ENCODE results near the gene SPTBN5.

The SPTBN5 gene

DNA sequence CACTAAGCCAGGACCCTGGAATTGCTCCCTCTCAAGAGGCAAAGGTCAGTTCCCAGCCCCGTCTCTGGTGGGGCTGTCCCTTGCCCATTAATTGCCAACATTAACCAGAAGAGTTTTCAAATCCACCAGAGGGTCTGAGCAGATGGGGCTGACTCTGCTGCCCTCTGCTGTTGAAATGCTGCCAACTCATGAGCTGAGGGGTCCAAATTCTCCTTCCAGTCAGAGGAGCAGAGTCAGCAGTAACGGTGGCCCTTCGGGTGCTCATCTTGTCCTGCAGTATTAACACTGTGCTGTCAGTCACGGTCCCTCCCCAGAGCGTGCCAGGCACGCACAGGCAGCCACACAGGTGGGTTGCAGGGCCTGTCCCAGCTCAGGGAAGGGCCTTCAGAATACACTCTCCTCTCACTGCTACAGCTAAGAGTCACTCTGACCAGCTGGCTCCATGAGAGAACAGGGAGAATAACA, 10.7 kb upstream of the SPTBN5 start:
- DNase-seq (ENCODE audit: low read depth, low spot score), result no peak

- no peak for DNase-seq (ENCODE audit: low read depth, low spot score)
These were observed 9.9 kb upstream of the SPTBN5 start for GRCh38 chr15:41903782-41904181.

DNA sequence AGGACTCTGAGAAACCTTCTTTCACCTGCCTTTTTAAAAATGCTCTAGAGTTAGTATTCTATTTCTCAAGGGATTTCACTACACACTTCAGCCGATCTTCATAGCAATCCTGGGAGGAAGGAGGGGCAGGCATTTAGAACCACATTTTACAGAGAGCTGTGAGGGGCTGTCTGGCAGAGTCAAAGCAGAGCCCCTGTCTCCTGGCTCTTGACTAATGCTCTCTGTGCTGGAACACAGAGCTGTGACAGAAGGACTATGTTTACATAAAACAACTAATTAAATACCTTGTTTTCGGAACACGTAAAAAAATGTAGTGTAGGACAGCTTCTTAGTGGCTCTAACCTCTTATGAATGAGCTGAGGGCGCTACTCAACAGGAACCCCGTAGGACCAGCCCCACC, 7.6 kb upstream of the SPTBN5 start:
- no peak for DNase-seq (ENCODE audit: low read depth, low spot score)

- DNase-seq (ENCODE audit: low read depth, low spot score), result no peak
These were observed 6.9 kb upstream of the SPTBN5 start for GRCh38 chr15:41900526-41901380.

DNA sequence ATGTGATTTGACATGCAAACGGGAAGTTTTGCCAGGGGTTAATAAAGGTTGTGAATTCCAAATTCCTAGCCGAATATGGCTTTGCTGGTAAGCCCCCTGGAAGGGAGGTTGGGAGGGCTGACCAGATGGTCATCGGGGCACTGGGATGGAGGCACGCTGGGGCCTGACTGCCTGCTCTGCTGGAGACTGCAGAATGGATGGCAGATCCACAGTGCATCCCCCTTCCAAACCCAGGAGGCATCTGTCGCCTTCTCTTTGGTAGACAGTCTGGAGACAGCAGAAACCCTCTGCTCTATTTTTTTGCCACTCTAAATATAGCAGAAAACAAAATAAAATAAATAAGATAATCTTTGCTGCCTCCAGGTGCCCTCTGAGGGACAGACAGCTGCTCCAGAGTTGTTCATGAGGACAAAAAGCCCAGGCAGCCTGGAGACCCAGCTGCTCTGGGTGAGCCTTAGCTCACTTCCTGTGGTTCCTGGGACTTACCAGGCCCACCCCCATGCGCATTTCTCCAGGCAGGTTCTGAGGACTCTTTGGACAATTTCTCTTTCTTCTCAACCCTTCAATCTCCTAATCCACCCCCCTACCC, 6.1 kb upstream of the SPTBN5 start:
- no peak for DNase-seq (ENCODE audit: low read depth, low spot score)

DNA sequence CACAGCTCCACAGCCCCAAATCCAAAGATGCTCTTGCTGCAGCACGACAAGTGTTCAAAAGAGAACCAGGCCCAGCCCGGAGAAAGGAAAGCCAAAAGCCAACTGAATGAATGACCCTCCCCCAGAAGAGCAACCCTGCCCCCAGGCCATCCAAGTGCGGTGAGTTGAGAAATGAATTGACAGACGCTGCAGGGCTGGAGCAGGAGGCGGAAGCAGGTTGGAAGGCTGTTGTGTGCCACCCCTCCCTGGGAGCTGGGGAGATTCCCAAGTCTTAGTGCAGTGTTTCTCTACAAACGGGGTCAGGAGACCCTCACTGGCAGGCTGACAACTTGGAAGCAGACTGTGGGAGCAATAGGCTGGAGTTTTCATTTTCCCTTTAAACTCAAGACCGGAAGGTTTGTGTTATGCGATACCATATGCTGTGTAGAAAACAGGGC, 3.5 kb upstream of the SPTBN5 start:
- no peak for DNase-seq (ENCODE audit: low read depth, low spot score)

GRCh38 chr15:41896566-41896965, 2.7 kb upstream of the SPTBN5 start:
- DNase-seq (ENCODE audit: low read depth, low spot score), result no peak

DNA sequence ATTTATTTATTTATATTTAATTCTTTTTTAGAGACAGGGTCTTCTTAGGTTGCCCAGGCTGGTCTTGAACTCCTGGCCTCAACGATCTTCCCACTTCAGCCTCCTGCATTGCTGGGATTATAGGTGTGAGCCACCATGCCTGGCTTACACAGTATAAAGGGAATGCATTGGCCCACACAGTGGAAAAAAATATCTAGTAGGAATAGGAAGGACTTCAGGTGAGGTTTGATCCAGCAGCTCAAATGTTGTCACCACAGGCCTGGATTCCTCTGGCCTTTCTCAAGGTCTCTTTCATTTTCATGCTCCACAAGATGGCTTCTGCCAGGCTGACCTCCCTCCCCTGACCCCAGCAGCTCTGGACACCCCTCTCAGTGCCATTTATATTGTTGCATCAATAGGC, 2.1 kb upstream of the SPTBN5 start:
- DNase-seq (ENCODE audit: low read depth, low spot score), result no peak

DNA sequence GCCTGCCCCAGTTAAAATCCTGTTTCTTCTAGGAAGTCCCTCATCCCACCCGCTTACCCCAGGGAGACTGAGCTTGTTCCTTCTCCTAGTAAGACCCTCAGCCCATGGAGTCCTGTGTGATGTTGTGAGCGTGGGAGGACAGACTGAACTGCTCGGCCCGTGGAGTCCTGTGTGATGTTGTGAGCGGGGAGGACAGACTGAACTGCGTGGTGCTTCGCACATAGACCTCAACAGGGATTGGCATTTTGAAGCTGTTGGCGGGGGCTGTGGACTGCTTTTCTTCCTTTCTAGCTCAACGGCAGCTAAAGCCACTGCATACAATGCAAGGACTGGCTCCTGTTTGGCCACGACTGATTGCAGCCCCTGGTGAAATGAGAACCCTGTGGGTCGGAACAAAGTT, 1.6 kb upstream of the SPTBN5 start:
- no peak for DNase-seq (ENCODE audit: low read depth, low spot score)

DNA sequence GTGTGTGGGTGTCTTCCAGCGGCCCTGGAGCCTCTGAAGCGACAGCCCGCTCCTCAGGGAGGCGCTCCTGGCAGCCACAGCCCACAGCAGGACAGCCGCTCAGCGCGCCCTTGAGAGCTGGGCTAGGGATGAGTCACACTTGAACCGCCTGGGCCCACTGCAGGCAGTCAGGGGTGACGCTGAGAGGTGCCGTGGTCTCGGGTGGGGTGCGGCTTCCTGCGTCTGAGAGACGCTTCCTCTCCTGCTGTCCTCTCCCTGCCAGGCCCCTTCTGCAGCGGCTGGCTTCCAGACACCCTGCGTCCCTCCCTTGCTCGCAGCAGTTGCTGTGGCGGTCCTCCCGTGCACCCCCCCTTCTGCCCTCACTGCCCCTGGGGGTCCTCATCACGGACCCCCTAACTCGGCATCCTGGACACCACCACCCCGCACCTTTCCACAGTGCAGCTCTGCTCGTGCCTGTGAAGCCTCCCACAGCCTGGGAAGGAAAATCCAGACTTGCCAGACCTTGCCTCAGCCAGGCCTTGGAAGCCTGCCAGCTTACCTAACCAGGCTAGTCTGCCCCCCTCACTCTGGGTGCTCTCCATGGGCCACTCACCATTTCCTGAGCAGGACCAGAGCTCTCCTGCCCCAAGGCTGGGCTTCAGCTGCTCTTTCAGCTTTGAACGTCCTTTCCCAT, 1.1 kb upstream of the SPTBN5 start:
- DNase-seq (ENCODE audit: low read depth, low spot score), result no peak

DNA sequence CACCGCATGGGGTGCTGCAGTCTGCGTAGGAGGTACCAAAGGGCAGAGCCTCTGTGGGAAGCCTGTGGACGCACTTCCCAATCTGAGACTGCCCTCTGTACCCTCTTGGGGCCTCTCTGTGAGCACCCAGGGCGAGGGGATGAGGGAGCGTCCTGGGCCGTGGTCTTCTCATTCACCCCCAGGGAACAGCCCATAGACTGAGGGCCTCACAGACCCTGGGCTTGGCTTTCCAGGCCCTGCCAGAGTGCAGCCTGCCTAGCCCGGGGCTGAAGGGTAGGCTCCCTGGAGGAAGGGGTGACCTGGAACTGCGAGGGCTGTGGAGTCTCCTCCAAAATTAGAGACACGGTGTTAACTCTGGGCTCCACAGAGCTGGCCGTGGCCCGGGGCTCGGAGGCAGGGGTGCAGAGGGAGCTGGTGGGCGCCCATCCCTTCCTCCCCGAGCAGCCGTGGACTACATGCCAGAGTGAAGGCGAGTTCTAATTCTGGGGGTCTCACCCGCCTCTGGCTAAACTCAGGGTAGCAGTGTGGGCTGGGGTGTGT, 468 bp upstream of the SPTBN5 start:
- no peak for DNase-seq (ENCODE audit: low read depth, low spot score)

- DNase-seq (ENCODE audit: low read depth, low spot score), result no peak
These were observed 1.0 kb downstream of the SPTBN5 start for GRCh38 chr15:41892621-41893421.

DNA sequence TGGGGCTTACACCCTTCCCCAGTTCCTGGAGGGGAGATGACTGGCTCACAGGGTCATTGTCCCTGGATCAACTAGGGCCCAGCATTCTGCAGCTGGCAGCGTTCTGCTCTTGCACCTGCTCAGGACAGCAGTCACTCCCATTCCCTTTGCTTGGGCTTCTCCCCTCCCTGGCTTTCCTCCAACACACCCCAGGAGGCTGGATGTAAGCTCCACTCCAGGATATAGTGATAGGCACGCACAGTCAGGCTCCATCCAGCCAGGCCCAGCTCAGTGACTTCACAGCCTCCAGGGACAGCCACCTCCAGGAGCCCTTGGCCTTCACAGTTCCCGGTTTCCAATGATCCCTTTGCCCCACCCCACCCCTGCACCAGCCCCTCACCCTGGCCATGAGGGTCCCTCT, 1.9 kb downstream of the SPTBN5 start:
- DNase-seq (ENCODE audit: low read depth, low spot score), result no peak

GRCh38 chr15:41891226-41891625, 2.6 kb downstream of the SPTBN5 start:
- DNase-seq (ENCODE audit: low read depth, low spot score), result no peak

- DNase-seq (ENCODE audit: low read depth, low spot score), result no peak
These were observed 3.7 kb downstream of the SPTBN5 start for GRCh38 chr15:41890050-41890690.

DNA sequence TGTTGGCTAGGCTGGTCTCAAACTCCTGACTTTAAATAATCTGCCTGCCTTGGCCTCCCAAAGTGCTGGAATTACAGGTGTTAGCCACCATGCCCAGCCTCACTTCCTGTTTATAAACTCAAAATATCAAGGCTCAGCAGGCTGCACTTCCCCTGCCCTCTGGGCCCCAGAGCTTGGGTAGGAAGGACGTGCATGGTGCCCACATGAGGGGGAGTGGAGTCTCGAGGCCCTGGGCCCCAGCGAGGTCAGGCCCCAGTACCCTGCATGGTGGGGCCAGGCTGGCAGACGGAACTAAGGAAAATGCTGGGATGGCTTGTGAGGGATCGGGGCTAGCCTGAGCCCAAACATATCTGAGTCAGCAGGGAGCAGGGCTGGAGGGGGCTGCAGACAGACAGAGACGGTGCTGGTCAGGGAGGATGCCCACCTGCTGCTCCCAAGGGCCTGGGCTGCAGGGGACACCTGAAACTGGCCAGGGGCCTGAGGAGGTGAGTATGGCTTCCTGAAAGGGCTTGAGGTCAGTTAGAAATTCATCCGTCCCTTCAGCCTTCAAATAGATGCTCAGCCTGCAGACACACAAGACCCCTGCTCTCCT, 5.1 kb downstream of the SPTBN5 start:
- no peak for DNase-seq (ENCODE audit: low read depth, low spot score)

GRCh38 chr15:41887893-41888292, 6.0 kb downstream of the SPTBN5 start:
- DNase-seq (ENCODE audit: low read depth, low spot score), result no peak

GRCh38 chr15:41887161-41887560, 6.7 kb downstream of the SPTBN5 start:
- DNase-seq (ENCODE audit: low read depth, low spot score), result no peak

DNA sequence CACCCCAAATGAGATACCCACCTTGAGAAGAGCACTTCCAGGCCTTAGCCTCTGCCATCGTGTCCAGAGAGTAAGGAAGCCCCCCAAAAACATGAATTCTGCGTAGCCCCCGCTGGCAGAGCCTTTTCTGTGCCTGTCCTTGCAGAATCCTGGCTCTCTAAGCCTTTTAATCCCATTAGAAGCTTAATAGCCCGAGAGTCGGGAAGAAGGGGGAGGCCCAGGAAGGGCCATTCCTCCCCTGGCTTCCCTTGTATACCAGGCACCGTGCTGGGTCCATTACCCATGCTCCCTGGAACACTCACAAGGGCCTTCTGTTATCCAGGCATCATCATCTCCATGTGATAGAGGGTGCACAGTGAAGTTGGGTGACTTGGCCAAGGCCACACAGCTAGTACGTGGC, 7.1 kb downstream of the SPTBN5 start:
- DNase-seq (ENCODE audit: low read depth, low spot score), result no peak

GRCh38 chr15:41885841-41886240, 8.0 kb downstream of the SPTBN5 start:
- no peak for DNase-seq (ENCODE audit: low read depth, low spot score)

- no peak for DNase-seq (ENCODE audit: low read depth, low spot score)
These were observed 8.5 kb downstream of the SPTBN5 start for GRCh38 chr15:41885321-41885720.
